Neural progenitor cell (in vitro differentiated cells): ENCODE measurements around the gene TCF19. TPM values are rescaled to one million over a fixed set of nuclear protein-coding genes. Genes with fewer than 3 reads are reported as not detected.

Source experiments
- DNase-seq: peaks from one replicate; pipeline ENCODE4 v3.0.0-alpha.2; 2016; ENCODE audit warnings: low spot score
- H2AFZ ChIP-seq: fragments of 200-600 bp; sonication (generic); replicated peaks from 2 replicates; pipeline ENCODE4 v1.6.1; 2016; ENCODE audit warnings: antibody characterized with exemption
- H3F3A ChIP-seq: fragments of 200-600 bp; sonication (generic); 2 replicates; pipeline ENCODE4 v1.6.1; 2016; ENCODE audit warnings: antibody characterized with exemption, low read depth
- H3K27ac ChIP-seq: fragments of 200-600 bp; sonication (generic); 2 replicates; pipeline ENCODE4 v1.5.1; 2016; ENCODE audit warnings: mild to moderate bottlenecking
- H3K27me3 ChIP-seq: fragments of 200-600 bp; sonication (generic); 2 replicates; pipeline ENCODE4 v1.6.1; 2016; ENCODE audit warnings: mild to moderate bottlenecking, moderate library complexity
- H3K36me3 ChIP-seq: fragments of 200-600 bp; sonication (generic); 2 replicates; pipeline ENCODE4 v1.5.1; 2016
- H3K4me1 ChIP-seq: fragments of 200-600 bp; sonication (generic); 2 replicates; pipeline ENCODE4 v1.6.1; 2016; ENCODE audit warnings: mixed run types
- H3K4me2 ChIP-seq: fragments of 200-600 bp; sonication (generic); 2 replicates; pipeline ENCODE4 v1.6.1; 2016
- H3K4me3 ChIP-seq: fragments of 200-600 bp; sonication (generic); 2 replicates; pipeline ENCODE4 v1.5.1; 2016
- H3K79me2 ChIP-seq: fragments of 200-600 bp; sonication (generic); 2 replicates; pipeline ENCODE4 v1.6.1; 2016; ENCODE audit warnings: low read depth
- H3K9ac ChIP-seq: fragments of 200-600 bp; sonication (generic); 2 replicates; pipeline ENCODE4 v1.6.1; 2016
- H3K9me3 ChIP-seq: fragments of 200-600 bp; sonication (generic); 2 replicates; pipeline ENCODE4 v1.5.1; 2016; ENCODE audit warnings: low read depth
- H4K20me1 ChIP-seq: fragments of 200-600 bp; sonication (generic); 2 replicates; pipeline ENCODE4 v1.6.1; 2016; ENCODE audit warnings: low read depth
- H3K27ac Mint-ChIP-seq: 3 replicates; pipeline ENCODE4 v1.8.0; 2021; ENCODE audit warnings: mixed read lengths
- H3K27me3 Mint-ChIP-seq: 2 replicates; pipeline ENCODE4 v1.8.0; 2022; ENCODE audit warnings: low read depth, mild to moderate bottlenecking, inconsistent platforms, moderate library complexity, mixed read lengths; ENCODE audit not compliant: insufficient read depth
- H3K36me3 Mint-ChIP-seq: 3 replicates; pipeline ENCODE4 v1.8.0; 2021; ENCODE audit warnings: mixed read lengths
- H3K4me1 Mint-ChIP-seq: 3 replicates; pipeline ENCODE4 v1.8.0; 2021; ENCODE audit warnings: mixed read lengths
- H3K4me3 Mint-ChIP-seq: 3 replicates; pipeline ENCODE4 v1.8.0; 2021; ENCODE audit warnings: mild to moderate bottlenecking, moderate library complexity, mixed read lengths
- H3K9me3 Mint-ChIP-seq: 3 replicates; pipeline ENCODE4 v1.8.0; 2020; ENCODE audit warnings: mixed read lengths
- CTCF ChIP-seq: fragments of 200-600 bp; sonication (generic); IDR thresholded peaks from 2 replicates; pipeline ENCODE4 v1.5.1; 2017; ENCODE audit warnings: antibody characterized with exemption, mild to moderate bottlenecking
- EZH2 ChIP-seq: fragments of 200-600 bp; sonication (generic); IDR thresholded peaks from 2 replicates; pipeline ENCODE4 v1.6.1; 2017; ENCODE audit warnings: antibody characterized with exemption, mild to moderate bottlenecking, moderate library complexity
- EZH2phosphoT487 ChIP-seq: fragments of 200-600 bp; sonication (generic); IDR thresholded peaks from 2 replicates; pipeline ENCODE4 v1.6.1; 2017; ENCODE audit warnings: antibody characterized with exemption
- total RNA-seq: library from RNA; depleted of rRNA; stranded (reverse); fragments of >200 nt; gene quantifications from 2 replicates; pipeline ENCODE4 v1.2.3, GENCODE V29; 2015; ENCODE audit warnings: low replicate concordance

Gene TCF19
- total RNA-seq, 1 donor from 2014 or later, result 6.2 TPM

GRCh38 chr6:31208506-31208905 lies 50.1 kb downstream of the TCF19 start:
- no peak overlapping the region for H3K4me3 ChIP-seq
- peak overlapping the region; percentile 51 for H3K4me2 ChIP-seq
- no peaks in the 10 kb centered on the region for H3K27me3 ChIP-seq
- H3K36me3 Mint-ChIP-seq, result no peaks in the 10 kb centered on the region
- TF ChIP-seq EZH2 (no peak), EZH2phosphoT487 (no peak), CTCF (no peak)
- H3K9me3 Mint-ChIP-seq, result peaks cover 3% of the 10 kb centered on the region
- peaks cover 47% of the 10 kb centered on the region for H3K4me1 Mint-ChIP-seq
- no peak overlapping the region for H3K27ac Mint-ChIP-seq
- H3K36me3 ChIP-seq, result no peaks in the 10 kb centered on the region
- no peak overlapping the region for H3K27ac ChIP-seq
- H3K9ac ChIP-seq, result no peak overlapping the region
- peaks cover 18% of the 10 kb centered on the region for H3K4me1 ChIP-seq
- H2AFZ ChIP-seq, result no peak overlapping the region
- no peak overlapping the region for H3K4me3 Mint-ChIP-seq
- no peaks in the 10 kb centered on the region for H4K20me1 ChIP-seq
- peak; percentile 62 for DNase-seq
- no peaks in the 10 kb centered on the region for H3K79me2 ChIP-seq
- H3F3A ChIP-seq, result peaks cover 8% of the 10 kb centered on the region
- no peaks in the 10 kb centered on the region for H3K9me3 ChIP-seq
- peaks cover 2% of the 10 kb centered on the region for H3K27me3 Mint-ChIP-seq

- no peaks in the 10 kb centered on the region for H3K36me3 ChIP-seq
- peaks cover 14% of the 10 kb centered on the region for H3K4me1 ChIP-seq
- Mint-ChIP-seq H3K4me1 (peaks cover 45% of the 10 kb centered on the region), H3K27ac (no peak overlapping the region), H3K36me3 (no peaks in the 10 kb centered on the region), H3K4me3 (no peak overlapping the region), H3K27me3 (peaks cover 2% of the 10 kb centered on the region), H3K9me3 (peaks cover 3% of the 10 kb centered on the region)
- no peaks in the 10 kb centered on the region for H3K9me3 ChIP-seq
- H3K27ac ChIP-seq, result no peak overlapping the region
- TF ChIP-seq CTCF, result no peak
- no peak for TF ChIP-seq EZH2
- no peak for TF ChIP-seq EZH2phosphoT487
- no peak for DNase-seq
- H3K79me2 ChIP-seq, result no peaks in the 10 kb centered on the region
- H2AFZ ChIP-seq, result no peak overlapping the region
- H4K20me1 ChIP-seq, result no peaks in the 10 kb centered on the region
- peaks cover 8% of the 10 kb centered on the region for H3F3A ChIP-seq
- H3K4me2 ChIP-seq, result no peak overlapping the region
- H3K4me3 ChIP-seq, result no peak overlapping the region
- H3K27me3 ChIP-seq, result no peaks in the 10 kb centered on the region
- no peak overlapping the region for H3K9ac ChIP-seq
These were observed 50.7 kb downstream of the TCF19 start for GRCh38 chr6:31209137-31209536.

GRCh38 chr6:31210123-31210522 lies 51.7 kb downstream of the TCF19 start:
- H3K4me3 ChIP-seq, result no peak overlapping the region
- no peaks in the 10 kb centered on the region for H3K79me2 ChIP-seq

More at GRCh38 chr6:31210123-31210522, 51.7 kb downstream of the TCF19 start:
- Histone ChIP-seq H3K9ac (no peak overlapping the region), H4K20me1 (no peaks in the 10 kb centered on the region), H3K36me3 (no peaks in the 10 kb centered on the region), H3K27ac (no peak overlapping the region), H3F3A (peaks cover 8% of the 10 kb centered on the region), H3K27me3 (no peaks in the 10 kb centered on the region), H3K4me2 (no peak overlapping the region), H3K4me1 (peaks cover 14% of the 10 kb centered on the region), H3K9me3 (no peaks in the 10 kb centered on the region), H2AFZ (no peak overlapping the region)
- TF ChIP-seq EZH2phosphoT487 (no peak), EZH2 (no peak), CTCF (no peak)
- Mint-ChIP-seq H3K4me3 (no peak overlapping the region), H3K27ac (no peak overlapping the region), H3K9me3 (peaks cover 9% of the 10 kb centered on the region), H3K4me1 (peaks cover 51% of the 10 kb centered on the region), H3K36me3 (no peaks in the 10 kb centered on the region), H3K27me3 (peaks cover 2% of the 10 kb centered on the region)
- no peak for DNase-seq
